ENCODE measurements around the gene MKLN1.
"Not testable (repeated sequence)": the region's sequence is repeated elsewhere in the genome, so short reads cannot be mapped to it uniquely, and the experiment has no call there.

MKLN1 gene

DNA sequence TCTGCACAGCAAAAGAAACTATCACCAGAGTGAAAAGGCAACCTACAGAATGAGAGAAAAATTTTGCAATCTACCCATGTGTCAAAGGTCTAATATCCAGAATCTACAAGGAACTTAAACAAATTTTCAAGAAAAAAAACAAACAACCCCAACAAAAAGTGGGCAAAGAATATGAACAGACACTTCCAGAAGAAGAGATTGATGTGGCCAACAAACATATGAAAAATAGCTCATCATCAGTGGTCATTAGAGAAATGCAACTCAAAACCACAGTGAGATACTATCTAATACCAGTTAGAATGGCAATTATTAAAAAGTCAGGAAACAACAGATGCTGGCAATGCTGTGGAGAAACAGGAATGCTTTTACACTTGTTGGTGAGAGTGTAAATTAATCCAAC lies 7.1 kb upstream of the MKLN1 start:
- DNase-seq = no peak

DNA sequence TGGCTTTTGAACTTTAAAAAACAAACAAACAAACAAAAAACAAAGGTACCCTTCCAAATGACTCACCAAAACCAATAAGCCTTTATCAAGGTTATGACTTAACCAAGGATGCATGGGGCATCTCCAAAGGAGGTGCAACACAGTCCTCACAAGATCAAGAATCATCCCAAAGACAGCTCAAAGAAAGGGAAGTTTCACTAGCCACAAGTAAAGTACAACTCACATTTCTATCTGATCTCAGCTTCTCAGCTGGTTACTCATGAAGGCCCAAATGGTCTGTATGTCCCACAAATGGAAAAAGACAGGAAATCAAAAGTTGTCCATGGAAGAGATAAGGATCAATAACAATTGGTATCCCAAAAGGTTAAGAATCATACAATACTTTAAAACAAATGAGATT lies 6.0 kb upstream of the MKLN1 start:
- DNase-seq = no peak

DNA sequence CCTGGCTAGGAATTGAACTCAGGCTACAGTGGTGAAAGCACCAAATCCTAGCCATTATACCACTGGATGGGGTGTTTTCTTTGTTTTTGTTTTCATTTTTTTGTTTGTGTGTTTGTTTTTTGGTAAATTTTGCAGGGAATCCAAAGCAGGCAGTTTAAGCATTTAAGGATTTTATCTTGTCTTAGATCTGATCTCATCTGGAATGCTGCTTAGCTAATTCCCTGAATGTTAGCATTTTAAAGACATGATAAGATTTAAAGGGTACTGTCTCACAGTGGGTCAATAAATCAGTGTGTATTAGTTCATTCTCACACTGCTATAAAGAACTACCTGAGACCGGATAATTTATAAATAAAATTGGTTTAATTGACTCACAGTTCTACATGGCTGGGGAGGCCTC lies 5.6 kb upstream of the MKLN1 start:
- DNase-seq = no peak

DNA sequence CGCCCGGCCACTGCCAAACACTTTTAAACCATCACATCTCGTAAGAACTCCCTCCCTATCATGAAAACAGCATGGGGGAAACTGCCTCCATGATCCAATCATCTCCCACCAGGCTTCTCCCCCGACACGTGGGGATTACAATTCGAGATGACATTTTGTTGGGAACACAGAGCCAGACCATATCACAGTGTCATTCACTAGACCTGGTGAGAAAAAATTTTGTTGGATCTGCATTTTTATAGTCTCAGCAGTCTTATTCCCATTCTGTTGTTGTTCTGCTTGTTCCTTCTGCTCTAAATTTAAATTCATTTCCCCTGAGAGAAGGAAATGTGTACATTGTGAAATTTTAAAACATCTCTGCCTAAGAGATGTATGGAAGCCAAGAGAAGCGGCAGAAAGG lies 4.8 kb upstream of the MKLN1 start:
- DNase-seq = no peak

DNA sequence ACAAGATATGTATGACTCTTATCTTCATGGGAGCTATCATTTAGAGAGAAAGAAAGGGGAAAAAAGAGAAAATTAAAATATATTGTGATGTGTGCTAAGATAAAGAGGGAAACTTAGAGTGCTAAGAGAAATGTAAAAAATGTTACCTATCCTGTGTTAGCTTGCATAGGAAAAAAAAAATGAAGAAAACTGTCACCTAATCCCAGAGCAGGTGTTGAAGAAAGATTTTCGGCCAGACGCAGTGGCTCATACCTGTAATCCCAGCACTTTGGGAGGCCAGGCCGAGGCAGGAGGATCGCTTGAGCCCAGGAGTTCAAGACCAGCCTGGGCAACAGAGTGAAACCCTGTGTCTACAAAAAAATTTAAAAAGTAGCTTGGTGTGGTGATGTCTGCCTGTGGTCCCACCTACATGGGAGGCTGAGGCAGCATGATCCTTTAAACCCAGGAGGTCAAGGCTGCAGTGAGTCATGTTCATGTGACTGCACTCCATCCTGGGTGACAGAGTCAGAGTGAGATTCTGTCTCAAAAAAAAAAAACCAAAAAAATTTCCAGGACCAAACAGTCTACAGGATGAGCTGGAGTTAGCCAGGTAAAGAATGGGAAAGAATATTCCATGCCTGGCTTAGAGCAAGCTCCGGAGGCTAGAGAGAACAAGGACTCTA lies 2.4 kb upstream of the MKLN1 start:
- DNase-seq = no peak

DNA sequence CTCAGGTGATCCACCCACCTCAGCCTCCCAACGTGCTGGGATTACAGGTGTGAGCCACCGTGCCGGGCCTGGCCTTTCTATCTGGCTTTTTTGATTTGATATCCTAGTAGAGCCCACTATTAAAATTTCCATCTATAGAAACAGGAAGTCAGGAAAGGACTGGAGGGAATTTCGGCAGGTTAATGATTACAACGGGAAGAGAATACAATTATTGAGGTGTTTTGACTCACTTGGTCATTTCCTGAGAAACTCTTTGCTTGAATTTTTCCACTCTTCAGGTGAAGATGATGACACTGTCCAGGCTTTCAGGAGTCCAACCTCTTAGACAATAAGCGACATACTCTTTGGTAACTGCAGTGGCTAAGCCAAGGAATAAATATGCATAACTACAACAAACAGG lies 1.1 kb upstream of the MKLN1 start:
- DNase-seq = no peak

DNA sequence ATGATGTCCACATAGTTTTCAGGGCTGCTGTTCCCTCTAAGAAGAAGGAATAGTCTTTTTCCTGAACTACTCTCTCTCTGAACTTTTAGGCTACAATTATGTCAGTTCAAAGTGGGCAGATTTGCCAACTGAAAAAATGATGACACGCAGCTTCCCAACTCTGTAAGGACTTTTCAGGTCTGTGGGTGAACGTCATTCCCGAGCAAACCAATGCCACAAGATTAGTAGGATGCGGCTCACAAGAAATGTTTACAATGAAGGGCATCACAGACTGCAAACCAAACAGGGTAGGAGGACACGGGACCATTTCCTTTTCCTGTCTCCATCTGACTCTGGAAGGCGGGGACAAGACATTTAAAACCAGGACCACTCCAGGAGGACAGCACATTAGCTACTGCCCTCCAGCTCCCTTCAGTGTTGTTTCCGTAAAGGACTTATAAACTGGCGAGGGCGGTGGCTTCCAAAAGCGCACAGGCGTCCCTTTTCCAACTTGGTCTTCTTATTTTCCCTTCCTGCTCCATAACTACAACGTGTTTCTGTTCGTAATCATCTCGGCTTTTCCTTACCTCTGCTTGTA lies 539 bp upstream of the MKLN1 start:
- no peak for DNase-seq

DNA sequence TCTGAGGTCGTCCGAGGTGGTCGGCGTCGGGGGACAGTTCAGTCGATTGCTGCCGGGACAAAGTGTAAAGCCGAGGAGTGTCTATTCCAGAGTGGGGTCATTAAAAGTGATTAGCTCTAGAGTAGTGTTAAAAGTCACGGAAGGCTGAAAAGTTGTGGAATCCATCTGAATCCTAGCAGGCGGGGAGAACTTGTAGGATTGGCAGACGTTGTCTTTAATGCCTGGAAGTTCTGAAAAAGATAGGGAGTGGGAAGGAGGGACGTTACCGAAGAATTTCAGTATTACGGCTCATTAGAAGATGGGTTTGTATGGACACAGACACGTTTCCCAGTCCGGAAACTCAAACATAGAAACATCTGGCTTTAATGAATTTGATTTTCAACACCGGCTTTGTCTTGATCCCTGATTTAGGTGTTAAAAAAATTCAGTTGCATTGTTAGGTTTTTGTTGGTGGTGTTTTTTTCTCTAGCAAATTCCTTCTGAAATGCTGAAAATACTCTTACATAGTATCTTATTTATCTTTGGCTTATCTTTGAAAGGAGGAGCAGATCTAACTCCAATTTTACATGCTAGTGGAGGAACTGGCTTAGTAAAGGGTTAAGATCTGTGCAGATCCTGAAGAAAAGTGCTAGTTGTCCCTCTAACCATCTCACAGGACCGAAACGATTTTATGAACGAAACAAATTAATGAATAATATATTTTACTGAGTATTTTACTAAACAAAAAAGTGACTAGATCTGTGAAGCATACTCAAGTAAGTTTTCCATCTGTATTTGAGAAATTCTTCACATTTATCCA lies 900 bp downstream of the MKLN1 start:
- DNase-seq = no peak

DNA sequence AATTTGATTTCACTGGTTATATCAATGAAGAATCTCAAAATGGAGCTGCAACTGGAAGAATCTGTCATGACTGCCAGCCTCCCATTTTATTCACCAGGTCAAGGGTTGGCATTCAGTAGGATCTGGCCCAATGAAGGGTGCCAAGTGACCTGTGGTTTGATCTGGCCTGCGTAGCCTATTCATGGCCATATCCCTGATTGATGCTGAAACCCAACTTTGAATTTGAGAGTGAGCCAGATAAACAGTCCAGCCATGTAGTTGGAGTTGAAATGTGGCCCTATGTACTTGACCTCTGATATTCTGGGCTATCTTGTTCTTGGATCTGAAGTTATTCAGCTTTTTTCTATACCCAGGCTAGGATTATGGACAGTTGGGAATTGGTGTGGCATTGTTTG lies 1.5 kb downstream of the MKLN1 start:
- DNase-seq = no peak

DNA sequence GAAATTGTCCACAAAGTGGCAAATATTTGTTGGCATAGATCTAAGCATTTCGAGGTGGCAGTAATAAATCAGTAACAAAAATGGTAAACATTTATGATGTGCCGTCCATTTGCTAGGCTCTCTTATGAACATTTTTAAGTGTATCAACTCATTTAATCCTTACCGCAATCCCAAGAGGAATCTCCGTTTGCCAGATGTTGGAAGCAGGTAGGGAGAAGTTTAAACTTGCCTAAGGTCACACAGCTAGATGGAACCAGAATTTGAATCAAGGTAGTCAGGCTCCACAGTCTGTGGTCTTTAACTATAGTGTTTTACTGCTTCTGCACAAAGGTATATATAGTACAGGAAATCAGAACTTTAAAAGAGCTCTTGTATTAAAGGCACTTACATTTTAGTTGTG lies 2.6 kb downstream of the MKLN1 start:
- DNase-seq = no peak

DNA sequence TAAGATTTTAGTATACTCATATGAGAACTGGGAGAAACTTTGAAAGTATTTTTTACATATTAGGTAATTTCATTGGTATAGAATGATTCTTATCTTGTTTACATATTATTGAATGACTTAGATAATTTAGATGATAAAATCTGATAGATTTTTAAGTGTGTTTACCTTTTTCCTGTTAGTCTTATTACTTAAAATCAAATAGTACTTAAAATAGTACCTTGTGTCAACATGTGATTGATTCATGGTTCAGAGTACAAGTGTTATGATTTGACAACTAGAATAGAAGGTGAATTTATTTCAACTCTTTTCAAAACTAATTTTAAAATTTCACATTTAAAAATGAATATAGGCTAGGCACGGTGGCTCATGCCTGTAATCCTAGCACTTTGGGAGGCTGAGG lies 4.1 kb downstream of the MKLN1 start:
- no peak for DNase-seq

DNA sequence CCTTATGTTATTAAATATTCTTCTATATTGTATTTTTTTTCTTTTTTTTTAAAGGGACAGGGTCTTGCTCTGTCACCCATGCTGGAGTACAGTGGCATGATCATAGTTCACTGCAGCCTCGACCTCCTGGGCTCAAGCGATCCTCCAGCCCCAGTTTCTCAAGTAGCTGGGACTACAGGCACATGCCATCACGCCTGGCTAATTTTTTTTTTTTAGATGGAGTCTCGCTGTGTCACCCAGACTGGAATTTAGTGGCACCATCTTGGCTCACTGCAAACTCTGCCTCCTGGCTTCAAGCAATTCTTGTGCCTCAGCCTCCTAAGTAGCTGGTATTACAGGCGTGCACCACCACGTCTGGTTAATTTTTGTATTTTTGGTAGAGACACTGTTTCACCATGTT lies 5.1 kb downstream of the MKLN1 start:
- DNase-seq = not testable (repeated sequence)

DNA sequence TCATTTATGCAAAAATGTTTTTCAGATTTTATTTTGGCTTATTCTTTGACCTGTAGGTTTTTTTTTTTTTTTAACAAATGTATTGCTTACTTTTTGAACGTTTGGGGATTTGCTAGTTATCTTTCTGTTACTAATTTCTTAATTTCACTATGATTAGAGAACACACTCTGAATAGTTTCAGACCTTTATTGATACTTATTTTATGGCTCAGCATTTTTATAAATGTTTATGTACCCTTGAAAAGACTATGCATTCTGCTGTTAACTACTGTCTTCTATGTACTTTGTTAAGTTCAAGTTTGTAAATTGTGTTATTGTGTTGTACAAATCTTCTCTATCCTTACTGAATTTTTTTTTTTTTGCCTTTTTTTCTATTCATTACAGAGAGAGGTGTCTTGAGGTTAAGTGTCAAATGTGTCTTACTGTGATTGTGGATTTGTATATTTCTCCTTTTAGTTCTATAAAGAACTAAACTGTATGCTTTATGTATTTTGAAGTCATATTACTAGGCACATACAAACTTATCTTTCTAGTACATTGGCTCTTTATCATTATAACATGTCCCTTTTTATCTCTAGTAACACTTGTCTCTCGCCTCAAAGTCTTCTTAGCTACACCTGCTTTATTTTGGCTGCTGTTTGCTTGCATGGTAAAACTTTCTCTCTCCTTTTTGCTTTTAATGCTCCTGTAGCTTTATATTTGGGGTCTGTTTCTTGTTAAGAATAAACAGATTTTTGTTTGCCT lies 8.1 kb downstream of the MKLN1 start:
- no peak for DNase-seq

DNA sequence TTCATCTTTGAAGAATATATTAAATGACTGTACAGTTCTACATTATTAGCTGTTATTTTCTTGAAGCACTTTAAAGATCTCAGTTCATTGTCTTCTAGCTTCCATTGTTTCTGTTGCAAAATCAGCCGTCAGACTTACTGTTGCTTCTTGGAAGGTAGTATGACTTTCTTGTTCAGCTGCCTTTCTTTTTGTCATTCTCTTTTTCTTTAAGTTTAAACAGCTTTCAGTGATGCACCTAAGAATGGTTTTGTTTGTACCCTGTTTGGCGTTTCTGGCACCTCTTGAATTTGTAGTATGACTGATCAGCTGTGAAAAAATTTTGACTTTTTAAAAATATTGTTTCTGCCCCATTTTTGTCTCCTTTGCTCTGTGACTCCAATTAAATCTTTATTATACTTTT lies 9.3 kb downstream of the MKLN1 start:
- no peak for DNase-seq

DNA sequence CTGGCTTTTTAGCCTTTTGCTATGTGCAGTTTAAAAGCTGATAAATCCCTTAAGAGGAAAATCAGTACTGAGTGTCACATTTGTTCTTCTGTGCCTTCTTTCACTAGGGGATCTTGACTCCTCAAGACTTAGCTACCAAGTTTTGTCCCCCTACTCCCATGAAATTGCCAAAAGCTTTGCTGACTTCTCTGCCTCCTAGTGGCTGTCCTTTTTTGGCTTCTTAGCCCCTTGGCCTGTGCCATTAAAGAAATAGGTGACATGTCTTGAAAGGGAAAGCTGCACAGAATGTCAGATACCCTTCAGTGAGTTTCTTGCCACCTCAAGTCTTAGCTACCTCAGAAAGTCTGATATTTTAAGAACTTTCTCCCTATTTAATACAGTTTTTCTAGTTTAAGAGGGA lies 10.5 kb downstream of the MKLN1 start:
- no peak for DNase-seq

DNA sequence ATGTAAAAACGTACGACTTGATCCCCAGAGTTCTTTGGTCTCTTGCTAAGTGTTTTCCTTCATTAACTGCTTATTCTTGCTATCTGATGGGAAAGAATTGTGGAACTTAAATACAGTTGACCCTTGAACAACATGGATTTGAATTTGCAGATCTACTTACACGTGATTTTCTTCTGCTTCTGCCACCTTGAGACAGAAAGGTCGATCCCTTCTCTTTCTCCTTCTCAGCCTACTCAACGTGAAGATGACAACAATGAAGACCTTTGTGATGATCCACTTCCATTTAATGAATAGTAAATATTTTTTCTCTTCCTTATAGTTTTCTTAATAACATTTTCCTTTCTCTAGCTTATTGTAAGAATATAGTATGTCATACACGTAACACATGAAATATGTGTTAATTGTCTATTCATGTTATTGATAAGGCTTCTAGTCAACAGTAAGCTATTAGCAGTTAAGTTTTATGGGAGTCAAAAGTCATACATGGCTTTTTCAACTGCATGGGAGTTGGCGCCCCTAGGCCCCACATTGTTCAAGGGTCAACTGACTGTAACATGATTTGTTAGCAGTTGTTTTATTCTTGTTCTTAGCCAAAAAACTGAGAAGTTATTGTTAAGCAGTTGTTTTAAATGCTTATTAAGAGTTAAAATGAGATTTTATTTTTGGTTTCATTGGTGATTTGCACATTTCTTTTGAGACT lies 11.2 kb downstream of the MKLN1 start:
- no peak for DNase-seq

DNA sequence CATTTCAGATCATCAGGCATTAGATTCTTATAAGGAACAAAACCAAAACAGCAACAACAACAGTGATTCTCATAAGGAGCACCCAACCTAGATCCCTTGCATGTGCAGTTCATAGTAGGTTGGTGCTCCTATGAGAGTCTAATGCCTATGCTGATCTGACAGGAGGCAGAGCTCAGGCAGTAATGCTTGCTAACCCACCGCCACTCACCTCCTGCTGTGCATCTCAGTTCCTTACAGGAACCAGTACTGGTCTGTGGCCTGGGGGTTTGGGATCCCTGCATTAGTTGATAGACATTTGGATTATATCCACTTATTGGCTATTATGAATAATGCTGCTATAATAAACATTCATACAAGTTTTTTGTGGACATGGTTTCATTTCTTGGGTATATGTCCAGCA lies 14.0 kb downstream of the MKLN1 start:
- no peak for DNase-seq

DNA sequence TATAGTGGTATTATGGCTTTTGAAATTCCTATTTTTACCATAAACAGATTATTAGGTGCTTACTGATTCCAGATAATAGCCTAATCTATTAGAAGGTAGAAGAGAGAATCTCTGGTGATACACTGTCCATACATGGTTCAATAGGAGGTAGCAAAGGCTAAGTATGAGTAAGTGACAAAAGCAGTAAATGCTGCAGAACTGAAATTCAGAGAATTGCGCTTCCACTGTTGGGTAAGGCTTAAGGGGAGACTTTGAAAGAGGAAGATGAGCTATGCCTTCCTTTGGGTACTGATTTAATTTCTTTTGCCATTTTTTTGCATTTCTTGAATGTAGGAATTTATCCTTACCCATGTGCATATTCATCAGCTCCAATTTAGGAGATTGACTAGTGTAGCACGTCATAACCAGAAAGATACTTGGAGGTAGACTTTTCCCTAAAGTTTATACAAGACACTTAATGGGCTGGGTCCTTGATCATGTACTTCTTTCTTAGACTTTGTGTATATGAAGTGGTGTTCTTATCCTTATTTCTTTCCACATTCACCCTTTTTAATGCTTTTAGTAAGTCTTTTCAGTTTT lies 15.3 kb downstream of the MKLN1 start:
- no peak for DNase-seq

DNA sequence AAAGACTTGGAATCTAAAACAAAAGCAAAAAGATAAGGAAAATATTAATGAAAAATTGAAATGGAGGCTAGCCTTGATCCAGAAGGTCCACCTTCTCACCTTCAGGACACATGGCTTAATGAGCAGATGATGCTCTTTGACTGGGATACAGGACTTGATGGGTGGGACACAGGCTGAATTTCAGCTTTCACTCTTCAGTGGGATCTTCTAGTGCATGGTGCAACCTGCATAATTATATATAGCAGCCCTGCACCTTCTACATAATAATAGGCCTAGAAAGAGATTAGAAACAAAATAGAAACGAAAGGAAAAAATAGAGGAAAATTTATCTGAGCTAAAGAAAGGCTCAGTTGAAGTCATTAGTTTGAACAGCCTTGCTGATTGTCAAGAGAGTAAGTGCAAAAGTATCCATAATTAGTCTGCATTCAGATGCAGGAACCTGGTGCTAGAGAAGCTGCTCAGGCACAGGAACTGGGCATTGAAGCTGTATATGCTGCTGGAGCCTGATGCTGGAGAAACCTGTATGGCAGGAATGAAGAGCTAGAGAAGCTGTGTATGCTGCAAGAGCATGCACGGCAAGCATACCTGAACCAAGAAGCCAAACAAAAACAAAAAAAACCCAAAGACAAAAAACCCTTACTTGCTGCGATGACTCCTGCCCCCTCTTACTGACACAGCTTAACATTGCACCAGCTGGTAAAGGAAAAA lies 19.4 kb downstream of the MKLN1 start:
- no peak for DNase-seq

DNA sequence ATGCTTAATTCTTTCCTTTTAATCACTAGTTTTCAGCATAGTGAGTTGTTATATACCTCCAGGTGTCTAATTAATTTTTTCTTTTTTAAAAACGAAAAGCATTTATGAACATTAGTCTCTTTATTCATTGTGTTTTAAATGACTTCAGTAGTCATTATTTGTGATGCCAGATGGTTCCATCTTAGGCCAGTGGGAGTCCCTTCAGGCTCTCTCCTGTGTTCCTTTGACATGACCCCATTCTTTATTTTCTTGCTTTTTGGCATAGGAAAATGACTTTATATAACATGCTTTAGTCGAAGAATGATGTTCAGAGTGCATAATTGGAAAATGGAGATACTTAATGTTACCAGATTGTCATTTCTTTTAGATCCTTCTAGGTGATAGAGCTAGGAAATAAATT lies 24.4 kb downstream of the MKLN1 start:
- DNase-seq = no peak

DNA sequence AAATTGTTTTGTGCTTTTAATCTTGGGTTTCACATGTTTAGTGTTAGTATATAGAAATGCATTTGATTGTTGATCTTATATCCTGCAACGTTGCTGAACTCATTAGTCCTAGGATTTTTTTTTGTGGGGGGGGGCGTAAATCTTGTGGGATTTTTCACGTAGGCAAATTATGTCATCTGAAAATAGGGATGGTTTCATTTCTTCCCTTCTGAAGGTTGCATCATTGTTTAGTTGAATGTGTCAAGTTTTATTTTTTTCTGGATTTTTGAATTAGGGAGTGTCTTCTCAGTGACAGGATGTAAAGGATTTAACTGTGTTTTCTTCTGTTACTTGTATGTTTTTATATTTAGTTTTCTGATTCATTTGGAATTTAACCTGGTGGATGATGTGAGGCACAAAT lies 26.7 kb downstream of the MKLN1 start:
- DNase-seq = no peak

Measured in stimulated activated CD4-positive, alpha-beta T cell treated with anti-CD3 and anti-CD28 coated beads, Interleukin-4, amount 100 ng/mL, for 1 hour (primary cell).